ENCODE data around the gene SETD2.

The SETD2 gene

DNA sequence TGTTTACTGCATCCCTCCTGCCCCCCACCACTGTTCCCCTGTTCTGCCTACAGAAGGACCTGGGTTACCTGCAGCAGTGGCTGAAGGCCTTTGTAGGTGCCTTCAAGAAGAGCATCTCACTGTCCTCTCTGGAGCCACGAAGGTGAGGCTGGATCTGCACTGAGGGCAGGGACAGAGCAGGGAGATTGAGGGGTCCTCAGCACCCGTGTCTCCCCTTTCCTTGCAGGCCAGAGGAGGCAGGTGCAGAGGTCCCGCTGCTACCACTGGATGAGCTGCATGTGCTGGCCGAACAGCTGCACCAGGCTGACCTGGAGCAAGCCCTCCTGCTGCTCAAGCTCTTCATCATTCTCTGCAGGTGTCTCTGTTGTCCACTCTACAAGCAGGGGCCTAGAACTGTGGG is 175.3 kb downstream of the SETD2 start:
- H3F3A ChIP-seq (ENCODE audit: control insufficient read depth, insufficient read depth), result 0 out of 2 replicates have a peak, but pooled peaks cover 2% of the 10 kb centered on the region
- TF ChIP-seq EZH2phosphoT487 (IDR thresholded peaks at IDR 0.05; ENCODE audit: borderline replicate concordance, low read length), result no peak
- TF ChIP-seq, protein P1, sequence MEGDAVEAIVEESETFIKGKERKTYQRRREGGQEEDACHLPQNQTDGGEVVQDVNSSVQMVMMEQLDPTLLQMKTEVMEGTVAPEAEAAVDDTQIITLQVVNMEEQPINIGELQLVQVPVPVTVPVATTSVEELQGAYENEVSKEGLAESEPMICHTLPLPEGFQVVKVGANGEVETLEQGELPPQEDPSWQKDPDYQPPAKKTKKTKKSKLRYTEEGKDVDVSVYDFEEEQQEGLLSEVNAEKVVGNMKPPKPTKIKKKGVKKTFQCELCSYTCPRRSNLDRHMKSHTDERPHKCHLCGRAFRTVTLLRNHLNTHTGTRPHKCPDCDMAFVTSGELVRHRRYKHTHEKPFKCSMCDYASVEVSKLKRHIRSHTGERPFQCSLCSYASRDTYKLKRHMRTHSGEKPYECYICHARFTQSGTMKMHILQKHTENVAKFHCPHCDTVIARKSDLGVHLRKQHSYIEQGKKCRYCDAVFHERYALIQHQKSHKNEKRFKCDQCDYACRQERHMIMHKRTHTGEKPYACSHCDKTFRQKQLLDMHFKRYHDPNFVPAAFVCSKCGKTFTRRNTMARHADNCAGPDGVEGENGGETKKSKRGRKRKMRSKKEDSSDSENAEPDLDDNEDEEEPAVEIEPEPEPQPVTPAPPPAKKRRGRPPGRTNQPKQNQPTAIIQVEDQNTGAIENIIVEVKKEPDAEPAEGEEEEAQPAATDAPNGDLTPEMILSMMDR (IDR thresholded peaks at IDR 0.05; ENCODE audit: low read depth, low read length, poor library complexity, severe bottlenecking), result no peak
- H3K9me3 ChIP-seq (ENCODE audit: control insufficient read depth, insufficient read depth, low read length), result no peaks in the 10 kb centered on the region
- H3K79me2 ChIP-seq (ENCODE audit: control insufficient read depth, low read length), result peaks cover 31% of the 10 kb centered on the region
- peaks cover 46% of the 10 kb centered on the region for H3K4me1 ChIP-seq (ENCODE audit: control insufficient read depth, low read length)
- H3K27me3 ChIP-seq (ENCODE audit: control insufficient read depth, low read length), result no peaks in the 10 kb centered on the region
- H3K4me2 ChIP-seq (ENCODE audit: low read length), result no peak overlapping the region; the same call in 1 of the 2 replicates
- no peak overlapping the region for H3K4me3 ChIP-seq (ENCODE audit: low read length)
- 0 out of 2 replicates have a peak, but pooled peaks cover 7% of the 10 kb centered on the region for H4K20me1 ChIP-seq (ENCODE audit: control insufficient read depth, insufficient read depth, low read depth, low read length)
- no peak overlapping the region for H3K27ac ChIP-seq (ENCODE audit: low read depth, low read length)
- no peaks in the 10 kb centered on the region for H3K9me2 ChIP-seq (replicated peaks; ENCODE audit: control insufficient read depth, low read length)
- H3K36me3 ChIP-seq (ENCODE audit: control insufficient read depth, low read length), result peaks cover 2% of the 10 kb centered on the region; the same call in 1 of the 2 replicates

- peaks cover 46% of the 10 kb centered on the region for H3K4me1 ChIP-seq (ENCODE audit: control insufficient read depth, low read length)
These were observed 176.0 kb downstream of the SETD2 start for GRCh38 chr3:46987743-46988401.

DNA sequence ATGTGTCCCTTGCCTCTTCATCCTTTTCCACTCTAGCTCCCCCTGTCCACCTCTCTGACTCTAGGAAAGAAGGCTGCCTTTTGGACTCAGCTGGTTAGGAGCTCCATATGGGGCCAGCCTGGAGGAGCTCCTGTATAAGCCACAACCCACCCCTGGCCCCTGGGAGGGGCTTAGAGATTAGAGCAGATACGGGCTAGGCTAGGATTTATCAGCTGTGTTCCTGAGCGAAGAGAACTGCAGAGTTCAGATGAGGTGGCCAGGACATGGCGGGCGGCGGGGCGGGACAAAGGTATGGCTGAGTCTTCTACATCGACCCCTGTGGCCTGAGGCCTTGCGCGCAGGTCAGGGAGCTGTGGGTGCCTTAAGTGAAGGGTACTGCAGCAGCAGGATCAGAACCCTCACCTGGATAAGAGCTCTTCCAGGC is 176.6 kb downstream of the SETD2 start:
- Histone ChIP-seq H3K27ac (ENCODE audit: low read depth, low read length) (no peak overlapping the region), H3K36me3 (ENCODE audit: control insufficient read depth, low read length) (peaks cover 2% of the 10 kb centered on the region; the same call in 1 of the 2 replicates), H3K27me3 (ENCODE audit: control insufficient read depth, low read length) (no peaks in the 10 kb centered on the region), H4K20me1 (ENCODE audit: control insufficient read depth, insufficient read depth, low read depth, low read length) (0 out of 2 replicates have a peak, but pooled peaks cover 7% of the 10 kb centered on the region), H3K4me2 (ENCODE audit: low read length) (peak overlapping the region; percentile 61), H3K4me1 (ENCODE audit: control insufficient read depth, low read length) (peaks cover 49% of the 10 kb centered on the region), H3K79me2 (ENCODE audit: control insufficient read depth, low read length) (peaks cover 40% of the 10 kb centered on the region), H3F3A (ENCODE audit: control insufficient read depth, insufficient read depth) (0 out of 2 replicates have a peak, but pooled peaks cover 2% of the 10 kb centered on the region), H3K9me2 (replicated peaks; ENCODE audit: control insufficient read depth, low read length) (no peaks in the 10 kb centered on the region), H3K4me3 (ENCODE audit: low read length) (peak overlapping the region; percentile 47), H3K9me3 (ENCODE audit: control insufficient read depth, insufficient read depth, low read length) (no peaks in the 10 kb centered on the region)
- no peak for TF ChIP-seq EZH2phosphoT487 (IDR thresholded peaks at IDR 0.05; ENCODE audit: borderline replicate concordance, low read length)
- TF ChIP-seq, protein P1 (IDR thresholded peaks at IDR 0.05; ENCODE audit: low read depth, low read length, poor library complexity, severe bottlenecking), result no peak

More at GRCh38 chr3:46987743-46988401, 176.0 kb downstream of the SETD2 start:
- Histone ChIP-seq H3K27me3 (ENCODE audit: control insufficient read depth, low read length) (no peaks in the 10 kb centered on the region), H4K20me1 (ENCODE audit: control insufficient read depth, insufficient read depth, low read depth, low read length) (0 out of 2 replicates have a peak, but pooled peaks cover 7% of the 10 kb centered on the region), H3F3A (ENCODE audit: control insufficient read depth, insufficient read depth) (0 out of 2 replicates have a peak, but pooled peaks cover 2% of the 10 kb centered on the region), H3K4me3 (ENCODE audit: low read length) (peak overlapping the region; percentile 47), H3K79me2 (ENCODE audit: control insufficient read depth, low read length) (peaks cover 35% of the 10 kb centered on the region), H3K9me3 (ENCODE audit: control insufficient read depth, insufficient read depth, low read length) (no peaks in the 10 kb centered on the region), H3K4me2 (ENCODE audit: low read length) (peak overlapping the region; percentile 61), H3K27ac (ENCODE audit: low read depth, low read length) (peak overlapping the region; percentile 42; the same call in 1 of the 2 replicates), H3K9me2 (replicated peaks; ENCODE audit: control insufficient read depth, low read length) (no peaks in the 10 kb centered on the region), H3K36me3 (ENCODE audit: control insufficient read depth, low read length) (peaks cover 2% of the 10 kb centered on the region; the same call in 1 of the 2 replicates)
- no peak for TF ChIP-seq EZH2phosphoT487 (IDR thresholded peaks at IDR 0.05; ENCODE audit: borderline replicate concordance, low read length)
- TF ChIP-seq, protein P1 (IDR thresholded peaks at IDR 0.05; ENCODE audit: low read depth, low read length, poor library complexity, severe bottlenecking), result no peak

All from DOHH2 (cell line).